Skeletal muscle cell (primary cell): ENCODE measurements around the gene TMCO5A.
A peak's percentile ranks its signal among the peaks of the same experiment; 100 is the strongest.
"Not testable (repeated sequence)": the region's sequence is repeated elsewhere in the genome, so short reads cannot be mapped to it uniquely, and the experiment has no call there.

Experiments used
- DNase-seq: peaks from one replicate; pipeline ENCODE4 v3.0.0-alpha.2; 2010; ENCODE audit warnings: low read depth
- H3K4me3 ChIP-seq: 2 replicates; pipeline ENCODE4 v1.5.1; 2011; ENCODE audit warnings: low read depth, mild to moderate bottlenecking, control low read depth, low read length, moderate library complexity

The TMCO5A gene

GRCh38 chr15:37951999-37952398 is 17.6 kb downstream of the TMCO5A start:
- no peak for DNase-seq
- no peak overlapping the region for H3K4me3 ChIP-seq

DNA sequence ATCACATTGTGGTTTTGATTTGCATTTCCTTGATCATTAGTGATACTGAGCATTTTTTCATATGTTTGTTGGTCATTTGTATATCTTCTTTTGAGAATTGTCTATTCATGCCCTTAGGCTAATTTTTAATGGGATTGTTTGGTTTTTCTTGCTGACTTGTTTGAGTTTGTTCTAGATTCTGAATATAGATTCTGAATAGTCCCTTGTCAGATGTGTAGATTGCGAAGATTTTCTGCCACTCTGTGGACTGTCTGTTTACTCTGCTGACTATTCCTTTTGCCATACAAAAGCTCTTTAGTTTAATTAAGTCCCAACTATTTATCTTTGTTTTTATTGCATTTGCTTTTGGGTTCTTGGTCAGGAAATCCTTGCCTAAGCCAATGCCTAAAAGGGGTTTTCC is 26.3 kb downstream of the TMCO5A start:
- not testable (repeated sequence) for H3K4me3 ChIP-seq, DNase-seq

- H3K4me3 ChIP-seq = no peak overlapping the region
- DNase-seq = no peak
Observed at GRCh38 chr15:37967788-37968187, 33.3 kb downstream of the TMCO5A start.

DNA sequence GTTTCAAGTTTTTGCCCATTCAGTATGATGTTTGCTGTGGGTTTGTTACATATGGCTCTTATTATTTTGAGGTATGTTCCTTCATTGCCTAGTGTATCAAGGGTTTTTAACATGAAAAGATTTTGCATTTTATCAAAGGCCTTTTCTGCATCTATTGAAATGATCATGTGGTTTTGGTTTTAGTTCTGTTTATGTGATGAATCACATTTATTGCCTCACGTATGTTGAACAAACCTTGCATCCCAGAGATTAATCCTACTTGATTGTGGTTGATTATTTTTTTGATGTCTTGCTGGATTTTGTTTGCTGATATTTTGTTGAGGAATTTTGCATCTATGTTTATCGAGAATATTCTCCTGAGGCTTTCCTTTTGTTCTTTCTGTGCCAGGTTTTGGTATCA is 39.4 kb downstream of the TMCO5A start:
- DNase-seq = no peak
- H3K4me3 ChIP-seq = no peak overlapping the region

DNA sequence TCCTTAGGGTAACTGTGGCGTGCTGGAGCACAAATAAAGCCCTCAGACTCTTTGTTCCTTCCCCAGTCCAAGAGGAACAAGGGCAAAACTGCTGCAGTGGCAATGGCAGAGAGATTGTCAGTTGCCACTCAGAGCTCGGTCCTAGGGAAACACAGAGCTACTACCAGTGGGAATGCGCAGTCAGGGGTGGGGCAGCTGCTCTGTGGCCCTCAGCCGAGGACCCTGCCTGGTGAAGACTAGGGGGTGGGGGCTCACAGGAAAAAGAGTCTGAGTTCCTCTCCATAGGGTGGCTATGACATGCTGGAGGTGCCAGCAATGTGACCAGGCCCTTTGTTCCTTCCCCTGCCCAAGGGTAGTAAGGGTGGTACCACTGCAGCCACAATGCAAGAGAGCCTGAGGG is 43.8 kb downstream of the TMCO5A start:
- H3K4me3 ChIP-seq = no peak overlapping the region
- DNase-seq = no peak

DNA sequence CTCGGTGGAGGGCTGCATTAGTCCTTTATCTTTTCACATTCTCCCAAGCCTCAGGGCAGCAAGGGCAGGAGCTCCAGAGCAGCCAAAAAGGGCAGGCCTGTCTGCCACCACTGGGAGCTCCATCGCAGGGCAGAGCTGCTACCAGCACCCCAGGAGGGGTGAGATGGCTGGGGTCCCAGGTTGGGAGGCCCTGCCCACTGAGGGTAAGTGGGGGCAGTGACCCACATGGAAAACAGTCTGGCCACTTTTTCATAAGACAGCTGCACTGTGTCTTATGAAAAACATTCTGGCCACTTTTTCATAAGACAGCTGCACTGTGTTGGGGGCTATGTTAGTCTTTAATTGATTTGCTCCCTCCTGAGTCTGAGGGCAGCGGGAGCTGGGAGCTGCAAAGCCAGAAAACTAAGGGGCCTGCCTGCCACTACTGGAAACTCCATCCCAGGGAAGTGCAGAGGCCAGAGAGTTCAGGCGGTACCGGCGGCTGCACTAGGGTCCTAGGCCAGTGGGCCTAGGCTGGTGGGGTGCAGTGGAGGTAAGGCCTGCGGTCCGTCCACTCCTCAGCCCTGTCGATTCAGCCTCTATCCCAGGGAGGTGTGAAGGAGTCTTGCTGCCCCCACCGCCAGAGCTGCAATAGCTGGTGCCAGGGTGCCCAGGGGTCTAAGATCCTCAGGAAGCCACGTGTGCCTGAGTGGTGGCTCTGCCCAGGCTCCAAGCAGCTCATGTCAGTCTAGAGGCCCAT is 45.4 kb downstream of the TMCO5A start:
- no peak for DNase-seq
- no peak overlapping the region for H3K4me3 ChIP-seq

DNA sequence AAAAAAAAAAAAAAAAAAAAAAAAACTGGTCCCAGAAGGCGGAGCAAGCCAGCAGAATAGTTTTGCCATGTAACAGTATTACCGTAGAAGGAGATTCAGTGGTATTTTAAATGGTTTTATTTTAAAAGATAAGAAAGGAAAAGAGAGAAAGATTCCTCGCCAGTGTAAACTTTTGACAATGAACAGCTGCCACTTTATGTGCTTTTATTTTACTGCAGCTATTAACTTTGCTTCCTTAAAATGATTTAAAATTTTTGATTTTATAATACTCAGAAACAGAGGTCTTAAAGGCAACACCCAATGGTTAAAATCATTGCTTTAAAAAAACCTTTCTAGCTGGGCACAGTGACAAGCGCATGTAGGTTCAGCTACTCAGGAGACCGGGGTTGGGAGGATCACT is 46.8 kb downstream of the TMCO5A start:
- H3K4me3 ChIP-seq = no peak overlapping the region

DNA sequence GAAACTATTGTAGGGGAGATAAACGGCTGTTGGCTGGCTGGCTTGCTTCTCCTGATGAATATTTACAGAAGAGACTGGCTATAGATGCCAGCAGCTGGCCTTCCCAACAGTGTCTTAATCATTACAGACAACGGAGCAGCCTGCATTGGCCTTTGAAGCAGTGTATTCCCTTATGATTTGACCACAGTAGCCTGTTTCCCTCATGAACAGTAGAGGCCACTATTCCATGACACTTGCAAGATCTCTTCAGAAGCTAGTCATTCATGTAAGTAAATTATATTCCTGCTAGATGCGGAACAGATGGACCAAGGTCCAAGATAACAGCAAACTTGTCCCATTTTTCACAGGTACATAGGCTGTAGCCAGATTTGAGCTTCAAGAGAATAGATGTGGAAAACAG is 47.3 kb downstream of the TMCO5A start:
- peak; percentile 14 for DNase-seq
- no peak overlapping the region for H3K4me3 ChIP-seq

More for the DNA sequence above, 46.8 kb downstream of the TMCO5A start:
- no peak for DNase-seq

DNA sequence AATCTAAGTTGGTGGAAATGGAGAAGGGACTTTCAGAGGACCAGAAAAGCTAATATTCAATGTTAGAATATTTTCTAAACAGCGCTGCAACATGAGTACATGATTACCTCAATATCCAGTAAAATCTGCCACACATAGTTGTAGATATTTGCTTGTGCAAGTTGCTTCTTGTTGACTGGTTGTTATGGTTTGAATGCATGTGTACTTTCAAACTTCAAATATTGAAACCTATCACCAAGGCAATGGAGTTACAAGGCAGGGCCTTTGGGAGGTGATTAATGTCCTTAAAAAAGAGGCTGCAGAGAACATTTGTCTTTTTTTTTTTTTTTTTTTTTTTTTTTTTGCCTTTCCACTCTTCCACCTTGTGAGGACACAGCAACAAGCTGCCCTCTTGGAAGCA is 49.9 kb downstream of the TMCO5A start:
- H3K4me3 ChIP-seq = no peak overlapping the region
- DNase-seq = no peak

GRCh38 chr15:37995461-37996347 is 61.3 kb downstream of the TMCO5A start:
- H3K4me3 ChIP-seq = no peak overlapping the region
- peak; percentile 60 for DNase-seq
